Stimulated activated naive CD8-positive, alpha-beta T cell treated with anti-CD3 and anti-CD28 coated beads, Interleukin-15, Interleukin-2, amounts not matched to agents 100 ng/mL and 50 ng/mL, for 24 hours (primary cell): ENCODE results near the gene CAMSAP1.
"Not testable (repeated sequence)": the region's sequence is repeated elsewhere in the genome, so short reads cannot be mapped to it uniquely, and the experiment has no call there.

Experiments used
- H3K27ac Mint-ChIP-seq: one replicate; pipeline ENCODE4 v1.8.0; 2021; ENCODE audit warnings: mild to moderate bottlenecking, mixed read lengths
- H3K27me3 Mint-ChIP-seq: one replicate; pipeline ENCODE4 v1.8.0; 2021; ENCODE audit warnings: mixed read lengths
- H3K36me3 Mint-ChIP-seq: one replicate; pipeline ENCODE4 v1.8.0; 2021; ENCODE audit warnings: low read depth, mixed read lengths
- H3K4me1 Mint-ChIP-seq: one replicate; pipeline ENCODE4 v1.8.0; 2021; ENCODE audit warnings: low read depth, mixed read lengths
- H3K4me3 Mint-ChIP-seq: one replicate; pipeline ENCODE4 v1.8.0; 2021; ENCODE audit warnings: mild to moderate bottlenecking, mixed read lengths
- H3K9me3 Mint-ChIP-seq: one replicate; pipeline ENCODE4 v1.8.0; 2021; ENCODE audit warnings: mixed read lengths

The CAMSAP1 gene

DNA sequence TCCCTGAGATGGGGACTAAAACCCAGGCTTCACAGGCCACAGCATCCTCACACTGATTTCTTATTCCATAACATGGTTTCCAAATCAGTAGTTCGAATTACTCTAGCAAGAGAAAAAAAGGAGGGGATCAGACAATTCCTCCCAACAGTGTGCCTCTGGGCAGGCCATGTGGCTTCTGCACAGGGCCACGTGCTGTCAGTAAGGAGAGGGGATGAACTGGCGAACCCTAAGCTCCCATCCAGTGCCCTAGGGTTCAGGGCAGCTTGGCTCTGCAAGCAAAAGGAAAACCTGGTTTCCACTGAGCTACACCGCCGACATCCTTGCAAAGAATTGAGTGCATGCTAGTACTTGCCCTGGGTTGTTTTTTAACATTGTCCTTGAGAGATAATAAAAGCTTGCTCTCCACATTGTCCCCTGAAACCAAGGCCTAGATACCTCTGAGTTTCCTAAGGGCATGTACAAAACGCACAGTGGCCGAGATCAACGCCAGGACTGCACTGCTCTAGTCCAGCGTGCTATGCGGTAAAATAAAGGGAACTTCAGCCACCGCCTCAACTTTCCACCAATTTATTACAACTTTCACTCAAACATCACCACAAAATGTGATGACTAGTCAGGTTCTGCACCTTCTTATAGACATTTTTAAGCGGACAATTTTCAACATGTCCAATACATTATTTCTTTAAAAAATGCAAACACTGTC is 4.5 kb downstream of the CAMSAP1 start:
- Mint-ChIP-seq H3K4me1 (peaks cover 63% of the 10 kb centered on the region), H3K27ac (no peak overlapping the region), H3K4me3 (no peak overlapping the region), H3K27me3 (no peaks in the 10 kb centered on the region), H3K36me3 (peaks cover 34% of the 10 kb centered on the region), H3K9me3 (peaks cover 5% of the 10 kb centered on the region)

DNA sequence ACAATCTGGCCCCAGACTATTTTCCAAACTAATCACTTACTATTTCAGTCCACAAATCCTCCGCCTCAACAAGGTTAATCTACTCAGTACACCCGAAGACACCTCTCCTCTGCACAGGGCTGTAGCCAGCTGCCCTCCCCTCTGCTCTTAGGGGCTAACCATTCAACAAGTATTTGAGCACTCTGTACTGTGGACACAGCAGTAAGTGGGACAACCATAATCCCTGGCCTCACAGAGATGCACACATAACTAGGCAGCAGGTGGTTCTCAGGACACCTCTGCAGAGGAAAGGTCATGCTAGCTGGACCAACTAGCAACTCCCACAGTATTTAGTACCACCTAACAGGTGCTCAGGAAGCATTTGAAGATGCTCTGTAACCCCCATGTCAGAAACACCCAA is 5.5 kb downstream of the CAMSAP1 start:
- Mint-ChIP-seq H3K27ac (no peak overlapping the region), H3K9me3 (peaks cover 5% of the 10 kb centered on the region), H3K4me3 (no peak overlapping the region), H3K27me3 (no peaks in the 10 kb centered on the region), H3K4me1 (peaks cover 64% of the 10 kb centered on the region), H3K36me3 (peaks cover 39% of the 10 kb centered on the region)

DNA sequence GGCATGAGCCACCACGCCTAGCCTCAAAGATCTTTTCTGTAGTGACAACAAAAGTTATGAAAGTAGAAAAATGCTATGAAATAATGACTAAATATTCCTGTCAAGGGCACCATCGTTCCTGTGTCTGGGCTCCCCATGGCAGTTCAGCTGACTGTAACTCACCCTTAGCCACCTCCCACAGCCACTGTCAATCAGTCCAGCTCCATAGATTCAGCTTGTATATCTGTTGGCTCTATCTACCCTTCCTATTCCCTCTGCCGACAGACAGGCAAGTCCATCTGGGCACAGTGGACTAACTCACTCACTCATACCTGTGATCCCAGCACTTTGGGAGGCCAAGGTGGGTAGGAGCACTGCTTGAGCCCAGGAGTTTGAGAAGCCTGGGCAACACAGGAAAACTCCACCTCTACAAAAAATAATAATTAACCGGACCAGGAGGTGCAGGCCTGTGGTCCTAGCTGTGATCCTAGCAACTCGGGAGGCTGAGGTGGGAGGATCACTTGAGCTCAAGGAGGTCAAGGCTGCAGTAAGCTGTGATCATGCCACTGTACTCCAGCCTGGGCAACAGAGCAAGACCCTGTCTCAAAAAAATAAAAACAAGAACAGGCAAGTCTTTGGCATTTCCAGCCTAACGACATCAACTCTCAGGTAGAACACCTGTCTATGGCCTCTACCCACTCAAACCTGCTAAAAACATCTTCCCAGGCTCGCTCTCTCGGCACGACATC is 6.2 kb downstream of the CAMSAP1 start:
- peaks cover 5% of the 10 kb centered on the region for H3K9me3 Mint-ChIP-seq
- H3K4me1 Mint-ChIP-seq = peaks cover 69% of the 10 kb centered on the region
- no peaks in the 10 kb centered on the region for H3K27me3 Mint-ChIP-seq
- H3K27ac Mint-ChIP-seq = no peak overlapping the region
- peaks cover 39% of the 10 kb centered on the region for H3K36me3 Mint-ChIP-seq
- H3K4me3 Mint-ChIP-seq = no peak overlapping the region

DNA sequence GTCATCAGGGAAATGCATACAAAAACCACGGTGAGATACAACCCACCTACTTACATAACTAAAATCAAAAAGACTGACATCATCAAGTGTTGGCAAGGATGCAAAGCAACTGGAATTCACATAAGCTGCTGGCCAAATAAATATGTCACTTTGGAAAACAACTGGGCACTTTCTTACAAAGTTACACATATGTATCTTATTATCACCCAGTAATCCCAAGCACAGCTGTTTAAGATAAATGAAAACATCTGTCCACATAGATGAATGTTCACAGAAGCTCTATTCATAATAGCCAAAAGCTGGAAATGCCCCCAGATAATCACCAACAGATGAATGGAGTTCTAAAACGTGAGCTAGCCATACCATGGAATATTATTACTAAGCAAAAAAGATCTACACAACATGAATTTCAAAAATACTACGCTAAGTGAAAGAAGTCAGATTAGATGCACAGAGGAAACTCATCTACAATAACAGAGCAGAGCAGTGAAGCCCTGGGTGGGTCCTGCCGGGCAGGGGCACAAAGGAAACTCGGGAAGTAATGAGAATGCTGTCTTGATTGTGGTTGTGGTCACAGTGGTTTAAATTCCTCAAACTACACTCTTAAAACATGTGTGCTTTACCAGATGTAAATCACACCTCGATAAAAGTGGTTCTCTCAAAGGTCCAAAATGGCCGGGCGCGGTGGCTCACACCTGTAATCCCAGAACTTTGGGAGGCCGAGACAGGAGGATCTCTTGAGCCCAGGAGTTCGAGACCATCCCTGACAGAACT is 8.5 kb downstream of the CAMSAP1 start:
- peak overlapping the region; percentile 7 for H3K27ac Mint-ChIP-seq
- H3K36me3 Mint-ChIP-seq = peaks cover 37% of the 10 kb centered on the region
- H3K9me3 Mint-ChIP-seq = peaks cover 5% of the 10 kb centered on the region
- peaks cover 61% of the 10 kb centered on the region for H3K4me1 Mint-ChIP-seq
- H3K4me3 Mint-ChIP-seq = no peak overlapping the region
- no peaks in the 10 kb centered on the region for H3K27me3 Mint-ChIP-seq

DNA sequence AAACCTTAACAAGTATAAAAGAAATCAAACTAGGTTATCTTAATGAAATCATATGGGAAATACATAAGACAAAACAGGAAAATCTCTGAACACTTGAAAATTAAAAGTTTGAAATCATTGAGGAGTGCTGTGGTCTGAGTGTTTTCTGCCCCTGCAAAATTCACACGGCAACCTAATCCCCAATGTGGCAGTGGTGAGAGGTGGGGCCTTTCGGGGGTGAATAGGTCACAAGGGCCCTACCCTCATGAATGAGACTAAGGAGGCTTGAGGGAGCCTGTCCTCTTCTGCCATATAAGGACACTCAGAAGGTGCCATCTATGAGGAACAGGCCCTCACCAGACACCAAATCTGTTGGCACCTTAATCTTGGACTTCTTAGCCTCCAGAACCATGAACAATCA is 10.7 kb downstream of the CAMSAP1 start:
- peaks cover 5% of the 10 kb centered on the region for H3K9me3 Mint-ChIP-seq
- H3K27ac Mint-ChIP-seq = no peak overlapping the region
- no peaks in the 10 kb centered on the region for H3K27me3 Mint-ChIP-seq
- peaks cover 30% of the 10 kb centered on the region for H3K36me3 Mint-ChIP-seq
- peaks cover 61% of the 10 kb centered on the region for H3K4me1 Mint-ChIP-seq
- no peak overlapping the region for H3K4me3 Mint-ChIP-seq

DNA sequence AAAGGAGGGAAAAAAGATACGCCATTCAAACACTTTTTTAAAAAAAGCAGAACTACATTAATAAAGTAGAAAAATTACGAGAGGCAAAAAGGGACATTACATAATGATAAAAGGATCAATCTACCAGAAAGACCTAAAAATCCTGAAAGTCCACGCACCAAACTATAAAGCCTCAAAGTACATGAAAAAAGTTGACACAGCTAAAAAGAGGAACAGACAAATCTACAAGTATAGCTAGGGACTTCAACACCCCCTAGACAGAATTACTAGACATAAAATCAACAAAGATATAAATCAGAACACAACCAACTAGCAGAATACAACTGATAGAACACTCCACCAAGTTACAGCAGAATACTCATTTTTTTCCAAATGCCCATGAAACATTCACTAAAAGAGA is 11.1 kb downstream of the CAMSAP1 start:
- Mint-ChIP-seq H3K27ac (no peak overlapping the region), H3K27me3 (no peaks in the 10 kb centered on the region), H3K9me3 (peaks cover 5% of the 10 kb centered on the region), H3K4me3 (no peak overlapping the region), H3K4me1 (peaks cover 64% of the 10 kb centered on the region), H3K36me3 (peaks cover 28% of the 10 kb centered on the region)

DNA sequence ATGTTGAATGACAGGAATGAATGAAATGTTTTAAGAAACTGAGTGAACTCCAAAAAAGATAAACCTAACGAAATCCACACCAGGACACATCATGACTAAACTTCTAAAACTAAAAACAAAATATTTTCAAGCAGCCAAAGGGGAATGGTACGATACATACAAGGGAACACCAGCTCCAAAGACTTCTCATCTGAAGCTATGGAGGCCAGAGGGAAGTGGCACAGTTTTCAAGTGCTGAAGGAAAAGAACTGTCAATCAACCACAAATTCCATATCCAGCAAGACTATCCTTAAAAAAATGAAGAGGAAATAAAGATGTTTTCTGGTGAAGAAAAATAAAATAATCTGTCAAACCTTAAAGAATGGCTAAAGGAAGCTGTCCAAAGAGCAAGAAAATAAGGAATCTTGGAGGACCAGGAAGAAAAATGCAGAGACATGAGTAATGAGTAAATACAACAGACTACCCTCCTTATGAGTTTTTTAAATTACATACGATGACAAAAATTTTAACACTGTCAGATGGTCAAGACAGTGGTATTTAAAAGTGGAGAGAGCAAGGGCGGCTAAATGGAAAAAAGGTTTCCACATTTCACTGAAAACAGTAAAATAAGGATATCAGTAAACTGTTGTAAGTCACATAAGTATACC is 12.0 kb downstream of the CAMSAP1 start:
- Mint-ChIP-seq H3K27me3 (no peaks in the 10 kb centered on the region), H3K9me3 (peaks cover 5% of the 10 kb centered on the region), H3K27ac (no peak overlapping the region), H3K36me3 (peaks cover 24% of the 10 kb centered on the region), H3K4me3 (no peak overlapping the region), H3K4me1 (peaks cover 61% of the 10 kb centered on the region)

DNA sequence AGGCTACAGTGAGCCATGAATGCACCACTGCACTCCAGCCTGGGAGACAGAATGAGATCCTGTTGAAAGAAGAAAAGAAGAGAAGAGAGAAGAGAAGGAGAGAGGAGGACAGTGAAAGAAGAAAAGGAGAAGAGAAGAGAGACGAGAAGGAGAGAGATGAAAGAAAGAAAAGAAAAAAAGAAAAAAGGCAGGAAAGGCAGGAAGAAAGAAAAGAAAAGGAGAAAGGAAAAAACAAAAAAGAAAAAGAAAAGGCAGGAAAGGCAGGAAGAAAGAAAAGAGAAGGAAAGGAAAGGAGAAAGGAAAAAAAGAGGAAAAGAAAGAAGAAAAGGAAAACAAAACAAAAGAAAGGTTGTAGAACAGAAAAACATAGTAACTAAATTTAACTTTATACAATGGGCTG is 14.2 kb downstream of the CAMSAP1 start:
- Mint-ChIP-seq H3K4me3 (no peak overlapping the region), H3K27ac (no peak overlapping the region), H3K36me3 (peaks cover 14% of the 10 kb centered on the region), H3K4me1 (peaks cover 54% of the 10 kb centered on the region), H3K9me3 (no peaks in the 10 kb centered on the region), H3K27me3 (no peaks in the 10 kb centered on the region)

DNA sequence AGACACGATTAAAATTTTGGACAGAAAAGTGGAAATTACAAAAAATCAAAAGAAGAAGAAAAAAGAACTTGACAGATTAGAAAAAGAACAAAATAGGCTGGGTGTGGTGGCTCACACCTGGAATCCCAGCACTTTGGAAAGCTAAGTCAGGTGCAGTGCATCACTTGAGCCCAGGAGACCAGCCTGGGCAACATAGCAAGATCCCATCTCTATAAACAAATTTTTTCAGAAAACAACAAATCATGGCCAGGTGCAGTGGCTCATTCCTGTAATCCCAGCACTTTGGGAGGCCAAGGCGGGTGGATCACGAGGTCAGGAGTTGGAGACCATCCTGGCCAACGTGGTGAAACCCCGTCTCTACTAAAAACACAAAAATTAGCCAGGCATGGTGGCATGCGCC is 15.0 kb downstream of the CAMSAP1 start:
- not testable (repeated sequence) for H3K36me3 Mint-ChIP-seq

DNA sequence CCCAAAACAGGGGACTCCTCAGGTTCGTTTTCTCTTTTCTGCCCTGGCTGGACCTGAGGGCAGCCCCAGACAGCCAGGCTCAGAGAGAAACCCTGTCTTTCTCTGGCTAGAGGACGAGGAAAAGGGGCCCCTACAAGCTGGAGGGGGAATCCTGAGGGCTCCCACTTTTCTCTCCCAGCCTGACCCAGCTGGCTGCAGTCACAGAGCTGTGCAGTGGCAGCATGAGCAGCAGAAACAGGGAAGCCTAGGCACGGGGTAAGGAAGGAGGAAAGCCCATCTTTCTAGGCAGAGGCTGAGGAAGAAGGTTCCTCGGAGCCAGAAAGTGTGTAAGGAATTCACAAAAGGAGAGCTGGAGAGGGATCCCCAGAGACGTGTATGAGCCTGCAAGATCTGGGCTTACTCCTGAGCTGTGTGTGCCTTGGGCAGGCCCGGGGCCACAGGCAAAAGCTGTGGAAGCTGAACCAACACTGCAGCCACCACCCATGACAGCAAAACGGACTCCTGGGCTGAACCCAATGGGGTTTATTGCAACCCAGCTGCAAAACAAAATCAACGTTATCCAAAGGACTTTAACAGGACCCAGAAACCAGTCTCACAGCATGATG is 16.2 kb downstream of the CAMSAP1 start:
- H3K4me3 Mint-ChIP-seq = no peak overlapping the region
- no peak overlapping the region for H3K27ac Mint-ChIP-seq
- peaks cover 62% of the 10 kb centered on the region for H3K4me1 Mint-ChIP-seq
- peaks cover 6% of the 10 kb centered on the region for H3K36me3 Mint-ChIP-seq
- no peaks in the 10 kb centered on the region for H3K9me3 Mint-ChIP-seq
- H3K27me3 Mint-ChIP-seq = no peaks in the 10 kb centered on the region

More for the DNA sequence above, 15.0 kb downstream of the CAMSAP1 start:
- H3K9me3 Mint-ChIP-seq, H3K4me3 Mint-ChIP-seq, H3K27ac Mint-ChIP-seq, H3K27me3 Mint-ChIP-seq: not testable (repeated sequence)
- H3K4me1 Mint-ChIP-seq = peaks cover 57% of the 10 kb centered on the region

DNA sequence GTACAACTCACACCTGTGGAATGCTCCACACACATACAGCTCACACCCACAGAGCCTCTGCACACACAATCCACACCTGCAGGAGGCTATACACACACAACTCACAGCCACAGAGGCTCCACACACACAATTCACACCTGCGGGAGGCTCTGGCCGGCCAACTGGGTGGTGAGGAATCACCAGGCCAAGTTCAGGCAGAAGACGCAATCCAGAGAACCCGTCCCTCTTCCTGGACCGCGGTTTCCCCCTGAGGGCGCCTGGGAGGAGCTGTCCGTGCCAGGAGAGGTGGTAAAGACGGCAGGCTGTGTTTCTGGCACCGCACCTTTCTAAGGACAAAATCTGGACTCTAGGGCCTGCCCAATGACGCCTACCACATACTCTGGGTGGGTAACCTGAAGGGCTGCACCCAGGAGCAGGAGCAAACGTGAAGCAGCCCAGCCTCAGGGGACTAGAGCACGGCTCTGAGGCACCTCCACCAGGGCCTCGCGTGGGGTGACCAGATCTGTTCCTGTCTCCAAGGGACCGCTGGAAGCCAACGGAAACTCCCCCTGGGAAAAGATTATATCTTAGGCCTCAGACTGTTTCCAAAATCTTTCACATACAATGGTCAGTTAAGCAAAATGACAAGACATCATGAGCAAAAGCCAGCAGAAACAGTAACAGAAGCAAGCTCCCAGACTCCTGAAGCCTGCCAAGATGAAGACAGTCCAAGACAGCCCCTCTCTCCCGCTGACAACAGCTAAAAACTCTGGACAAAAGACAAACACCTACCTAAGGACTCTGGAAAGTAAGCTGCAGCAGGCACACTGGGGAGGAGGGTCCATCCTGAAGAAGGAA is 16.9 kb downstream of the CAMSAP1 start:
- no peak overlapping the region for H3K27ac Mint-ChIP-seq
- H3K9me3 Mint-ChIP-seq = no peaks in the 10 kb centered on the region
- peaks cover 62% of the 10 kb centered on the region for H3K4me1 Mint-ChIP-seq
- no peak overlapping the region for H3K4me3 Mint-ChIP-seq
- peaks cover 6% of the 10 kb centered on the region for H3K36me3 Mint-ChIP-seq
- H3K27me3 Mint-ChIP-seq = no peaks in the 10 kb centered on the region

DNA sequence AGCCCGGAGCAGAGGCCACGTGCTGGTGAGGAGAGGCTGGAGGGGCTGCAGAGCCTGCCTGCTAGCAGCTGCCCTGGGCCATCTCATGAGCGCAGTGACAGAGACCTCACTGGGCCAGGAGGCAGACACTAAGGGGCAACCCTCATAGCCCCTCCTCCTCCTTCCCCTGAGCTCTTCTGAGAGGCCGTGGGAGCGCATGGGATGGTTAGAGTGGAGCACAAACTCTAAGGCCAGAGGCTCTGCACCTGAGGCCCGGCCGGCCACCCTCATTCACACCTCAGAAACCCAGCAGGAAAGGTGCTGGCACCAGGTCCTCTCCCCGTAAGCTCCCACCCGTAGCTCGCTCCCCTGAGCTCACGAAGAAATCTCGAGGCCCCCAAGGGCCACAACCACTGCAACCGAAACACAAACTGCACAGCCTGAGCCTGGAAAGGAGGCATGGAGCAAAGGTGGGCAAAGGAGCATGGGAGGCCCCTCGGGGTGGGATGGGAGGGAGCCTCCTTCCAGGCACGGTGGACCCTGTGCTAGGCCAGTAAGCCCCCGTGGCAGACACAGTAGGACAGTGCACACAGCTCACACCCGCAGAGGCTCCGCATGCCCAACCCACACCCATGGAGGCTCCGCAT is 17.7 kb downstream of the CAMSAP1 start:
- H3K36me3 Mint-ChIP-seq = peaks cover under 1% of the 10 kb centered on the region
- no peaks in the 10 kb centered on the region for H3K27me3 Mint-ChIP-seq
- no peaks in the 10 kb centered on the region for H3K9me3 Mint-ChIP-seq
- H3K4me1 Mint-ChIP-seq = peaks cover 61% of the 10 kb centered on the region
- no peak overlapping the region for H3K4me3 Mint-ChIP-seq
- H3K27ac Mint-ChIP-seq = no peak overlapping the region

DNA sequence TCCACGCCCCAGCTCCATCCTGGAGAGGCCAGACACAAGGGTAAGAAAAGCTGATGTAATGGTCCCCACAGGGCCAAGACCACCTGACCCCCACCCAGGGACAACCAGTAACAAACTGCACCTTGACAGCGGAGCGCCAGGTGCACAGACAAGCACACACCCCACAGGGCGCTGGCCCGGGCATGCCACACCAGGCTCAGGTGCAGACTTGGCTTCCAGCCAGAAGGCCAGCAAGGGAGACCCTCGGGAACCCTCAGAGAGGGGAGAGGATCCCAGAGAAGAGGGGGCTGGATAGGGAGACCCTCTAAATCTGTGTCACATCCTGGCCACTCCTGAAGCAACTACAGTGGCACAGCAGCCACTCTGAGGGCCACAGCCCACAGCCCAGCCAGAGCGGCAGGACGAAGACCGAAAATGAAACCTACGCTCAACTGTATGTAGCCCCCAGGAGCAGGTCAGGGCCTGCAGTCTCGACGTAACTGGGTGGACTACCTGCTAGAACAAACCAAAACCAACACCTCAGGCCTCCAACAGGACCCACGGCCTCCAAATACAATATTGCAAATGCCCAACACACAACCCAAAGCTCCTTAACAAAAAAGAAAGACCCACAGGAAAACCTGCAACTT is 18.5 kb downstream of the CAMSAP1 start:
- H3K27me3 Mint-ChIP-seq = no peaks in the 10 kb centered on the region
- no peaks in the 10 kb centered on the region for H3K9me3 Mint-ChIP-seq
- H3K36me3 Mint-ChIP-seq = no peaks in the 10 kb centered on the region
- H3K4me3 Mint-ChIP-seq = no peak overlapping the region
- H3K4me1 Mint-ChIP-seq = peaks cover 68% of the 10 kb centered on the region
- no peak overlapping the region for H3K27ac Mint-ChIP-seq
